ENCODE data around the gene RIN2. TPM values are rescaled to one million over a fixed set of nuclear protein-coding genes. Genes with fewer than 3 reads are reported as not detected.

The RIN2 gene
- total RNA-seq, 2 experiments from 2014 or later, result 0.17 to 0.33 TPM

DNA sequence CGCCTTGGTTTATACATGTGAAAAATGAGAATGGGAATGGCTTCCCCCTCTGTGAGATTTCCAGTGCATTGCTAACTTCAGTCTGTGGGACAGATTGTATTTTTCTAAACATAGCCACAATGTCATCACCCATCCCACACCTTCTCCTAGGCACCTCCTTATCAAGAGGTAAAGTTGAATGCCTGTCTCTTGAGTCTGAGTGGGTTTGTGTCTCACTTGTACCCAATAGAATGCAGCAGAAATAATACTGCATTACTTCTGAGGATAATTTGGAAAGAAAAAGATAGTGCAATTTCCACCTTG is 27.9 kb downstream of the RIN2 start:
- ChIA-PET CTCF (no interaction called here), POLR2A (no interaction called here)
- Mint-ChIP-seq H3K27me3 (peaks cover 12% of the 10 kb centered on the region), H3K36me3 (ENCODE audit: low read depth) (no peaks in the 10 kb centered on the region), H3K27ac (no peak overlapping the region), H3K4me3 (no peak overlapping the region), H3K4me1 (ENCODE audit: low read depth) (no peaks in the 10 kb centered on the region), H3K9me3 (no peaks in the 10 kb centered on the region)
- Histone ChIP-seq H3K27me3 (ENCODE audit: control insufficient read depth in 1 of 2, insufficient read depth in 2 of 2, low read length in 2 of 2) (no peaks in the 10 kb centered on the region), H3K36me3 (ENCODE audit: insufficient read depth, low read length) (no peaks in the 10 kb centered on the region), H3K4me3 (ENCODE audit: low read length) (no peak overlapping the region), H3K27ac (ENCODE audit: low read depth in 1 of 2, low read length in 2 of 2) (no peak overlapping the region), H3K9me3 (ENCODE audit: control insufficient read depth in 1 of 2, insufficient read depth in 1 of 2, low read length in 2 of 2) (no peaks in the 10 kb centered on the region), H3K4me1 (ENCODE audit: insufficient read depth, low read length) (no peaks in the 10 kb centered on the region)
- no peak for ATAC-seq (ENCODE audit: poor library complexity)
- TF ChIP-seq, protein P1, sequence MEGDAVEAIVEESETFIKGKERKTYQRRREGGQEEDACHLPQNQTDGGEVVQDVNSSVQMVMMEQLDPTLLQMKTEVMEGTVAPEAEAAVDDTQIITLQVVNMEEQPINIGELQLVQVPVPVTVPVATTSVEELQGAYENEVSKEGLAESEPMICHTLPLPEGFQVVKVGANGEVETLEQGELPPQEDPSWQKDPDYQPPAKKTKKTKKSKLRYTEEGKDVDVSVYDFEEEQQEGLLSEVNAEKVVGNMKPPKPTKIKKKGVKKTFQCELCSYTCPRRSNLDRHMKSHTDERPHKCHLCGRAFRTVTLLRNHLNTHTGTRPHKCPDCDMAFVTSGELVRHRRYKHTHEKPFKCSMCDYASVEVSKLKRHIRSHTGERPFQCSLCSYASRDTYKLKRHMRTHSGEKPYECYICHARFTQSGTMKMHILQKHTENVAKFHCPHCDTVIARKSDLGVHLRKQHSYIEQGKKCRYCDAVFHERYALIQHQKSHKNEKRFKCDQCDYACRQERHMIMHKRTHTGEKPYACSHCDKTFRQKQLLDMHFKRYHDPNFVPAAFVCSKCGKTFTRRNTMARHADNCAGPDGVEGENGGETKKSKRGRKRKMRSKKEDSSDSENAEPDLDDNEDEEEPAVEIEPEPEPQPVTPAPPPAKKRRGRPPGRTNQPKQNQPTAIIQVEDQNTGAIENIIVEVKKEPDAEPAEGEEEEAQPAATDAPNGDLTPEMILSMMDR (IDR thresholded peaks at IDR 0.05), result no peak
- intact Hi-C loops (cut with DNase I, micrococcal nuclease), result loop anchor here in 1 of 2 experiments (2.0 kb wide), 1 partner anchor 209 kb away; no protein-coding TSS in a partner anchor
- DNase-seq, result no peak

DNA sequence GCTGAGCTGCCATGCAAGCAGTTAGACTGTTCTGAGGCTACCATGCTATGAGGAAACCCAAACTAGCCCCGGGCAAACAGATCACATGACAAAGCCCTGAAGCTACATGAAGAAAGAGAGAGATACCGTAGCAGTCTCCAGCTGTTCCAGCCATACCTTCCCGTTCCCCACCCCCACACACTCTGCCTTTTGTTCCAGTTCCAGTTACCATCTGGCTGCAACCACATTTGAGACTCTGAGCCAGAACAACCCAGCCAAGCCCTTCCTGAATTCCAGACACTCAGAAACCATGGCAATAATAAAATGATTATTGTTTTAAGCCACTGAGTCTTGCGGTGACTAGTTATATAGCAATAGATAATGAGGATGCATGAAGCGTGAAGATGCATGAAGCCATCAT is 28.3 kb downstream of the RIN2 start:
- H3K27me3 ChIP-seq (ENCODE audit: control insufficient read depth in 1 of 2, insufficient read depth in 2 of 2, low read length in 2 of 2), result no peaks in the 10 kb centered on the region
- Mint-ChIP-seq H3K4me1 (ENCODE audit: low read depth) (no peaks in the 10 kb centered on the region), H3K27me3 (peaks cover 12% of the 10 kb centered on the region), H3K9me3 (no peaks in the 10 kb centered on the region), H3K36me3 (ENCODE audit: low read depth) (no peaks in the 10 kb centered on the region), H3K27ac (no peak overlapping the region), H3K4me3 (no peak overlapping the region)
- ChIA-PET CTCF (no interaction called here), POLR2A (no interaction called here)
- H3K4me3 ChIP-seq (ENCODE audit: low read length), result no peak overlapping the region
- no peak for DNase-seq
- no peaks in the 10 kb centered on the region for H3K4me1 ChIP-seq (ENCODE audit: insufficient read depth, low read length)
- no peaks in the 10 kb centered on the region for H3K36me3 ChIP-seq (ENCODE audit: insufficient read depth, low read length)
- no peaks in the 10 kb centered on the region for H3K9me3 ChIP-seq (ENCODE audit: control insufficient read depth in 1 of 2, insufficient read depth in 1 of 2, low read length in 2 of 2)
- H3K27ac ChIP-seq (ENCODE audit: low read depth in 1 of 2, low read length in 2 of 2), result no peak overlapping the region
- TF ChIP-seq, protein P1 (IDR thresholded peaks at IDR 0.05), result no peak
- ATAC-seq (ENCODE audit: poor library complexity), result no peak
- intact Hi-C loops (cut with DNase I, micrococcal nuclease), result no loop called here

- no peaks in the 10 kb centered on the region for H3K36me3 Mint-ChIP-seq (ENCODE audit: low read depth)
- TF ChIP-seq, protein P1 (IDR thresholded peaks at IDR 0.05), result no peak
- H3K36me3 ChIP-seq (ENCODE audit: insufficient read depth, low read length), result no peaks in the 10 kb centered on the region
- no peak for ATAC-seq (ENCODE audit: poor library complexity)
- H3K4me1 Mint-ChIP-seq (ENCODE audit: low read depth), result no peaks in the 10 kb centered on the region
- no peaks in the 10 kb centered on the region for H3K4me1 ChIP-seq (ENCODE audit: insufficient read depth, low read length)
- no peaks in the 10 kb centered on the region for H3K27me3 ChIP-seq (ENCODE audit: control insufficient read depth in 1 of 2, insufficient read depth in 2 of 2, low read length in 2 of 2)
- no peak overlapping the region for H3K4me3 ChIP-seq (ENCODE audit: low read length)
- POLR2A ChIA-PET, result no interaction called here
- no peaks in the 10 kb centered on the region for H3K9me3 ChIP-seq (ENCODE audit: control insufficient read depth in 1 of 2, insufficient read depth in 1 of 2, low read length in 2 of 2)
- H3K27ac ChIP-seq (ENCODE audit: low read depth in 1 of 2, low read length in 2 of 2), result no peak overlapping the region
- intact Hi-C loops (cut with DNase I, micrococcal nuclease), result no loop called here
- CTCF ChIA-PET, result no interaction called here
- no peaks in the 10 kb centered on the region for H3K9me3 Mint-ChIP-seq
- H3K27ac Mint-ChIP-seq, result no peak overlapping the region
- H3K27me3 Mint-ChIP-seq, result peaks cover 12% of the 10 kb centered on the region
- DNase-seq, result no peak
- H3K4me3 Mint-ChIP-seq, result no peak overlapping the region
Observed at GRCh38 chr20:19787366-19787765, 29.3 kb downstream of the RIN2 start.

Data from CD4-positive, alpha-beta T cell (primary cell).